ENCODE results near the gene TNIP1.

Gene TNIP1

GRCh38 chr5:151110992-151111391, 30.2 kb upstream of the TNIP1 start:
- TF ChIP-seq CTCF (IDR thresholded peaks at IDR 0.05; ENCODE audit: low read depth, low read length, poor library complexity, severe bottlenecking), result no peak
- no peak for TF ChIP-seq EZH2phosphoT487 (IDR thresholded peaks at IDR 0.05; ENCODE audit: borderline replicate concordance, low read length)
- H3F3A ChIP-seq (ENCODE audit: control insufficient read depth, insufficient read depth), result no peaks in the 10 kb centered on the region
- no peaks in the 10 kb centered on the region for H3K9me2 ChIP-seq (replicated peaks; ENCODE audit: control insufficient read depth, low read length)
- no peaks in the 10 kb centered on the region for H3K9me3 ChIP-seq (ENCODE audit: control insufficient read depth, insufficient read depth, low read length)
- peaks cover 17% of the 10 kb centered on the region for H3K4me1 ChIP-seq (ENCODE audit: control insufficient read depth, low read length)
- H3K27ac ChIP-seq (ENCODE audit: low read depth, low read length), result no peak overlapping the region
- H3K36me3 ChIP-seq (ENCODE audit: control insufficient read depth, low read length), result no peaks in the 10 kb centered on the region
- no peaks in the 10 kb centered on the region for H3K79me2 ChIP-seq (ENCODE audit: control insufficient read depth, low read length)
- H3K27me3 ChIP-seq (ENCODE audit: control insufficient read depth, low read length), result no peaks in the 10 kb centered on the region
- H3K4me2 ChIP-seq (ENCODE audit: low read length), result peak overlapping the region; percentile 51
- no peaks in the 10 kb centered on the region for H4K20me1 ChIP-seq (ENCODE audit: control insufficient read depth, insufficient read depth, low read depth, low read length)
- no peak overlapping the region for H3K4me3 ChIP-seq (ENCODE audit: low read length)

DNA sequence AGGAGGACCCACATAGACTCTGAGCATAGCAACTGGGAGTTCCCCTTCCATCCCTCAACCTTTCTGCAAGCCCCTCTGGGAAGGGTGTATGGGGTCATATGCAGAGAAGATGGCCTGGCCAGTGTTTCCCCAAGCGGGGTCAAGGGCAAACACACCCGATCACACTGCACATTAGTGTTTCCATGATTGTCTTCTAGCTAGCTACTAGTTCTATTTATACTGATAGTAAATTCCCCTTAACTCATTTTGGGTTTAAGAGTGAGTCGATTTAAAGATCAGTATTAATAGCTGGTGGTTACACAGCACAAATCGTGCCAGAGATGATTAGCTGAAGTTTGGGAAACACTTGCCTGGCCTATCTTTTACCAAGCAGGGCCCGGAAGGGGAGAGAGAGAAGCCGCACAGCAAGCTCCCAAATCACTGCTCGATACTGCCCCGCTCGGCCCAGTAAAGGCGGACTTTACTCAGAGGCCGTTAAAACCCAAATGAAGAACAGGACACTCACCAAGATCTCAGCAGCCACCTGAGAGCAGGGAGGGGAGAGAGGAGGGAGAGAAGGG, 29.4 kb upstream of the TNIP1 start:
- TF ChIP-seq EZH2phosphoT487 (IDR thresholded peaks at IDR 0.05; ENCODE audit: borderline replicate concordance, low read length) (no peak), CTCF (IDR thresholded peaks at IDR 0.05; ENCODE audit: low read depth, low read length, poor library complexity, severe bottlenecking) (no peak)
- no peaks in the 10 kb centered on the region for H3F3A ChIP-seq (ENCODE audit: control insufficient read depth, insufficient read depth)
- H3K4me1 ChIP-seq (ENCODE audit: control insufficient read depth, low read length), result peaks cover 17% of the 10 kb centered on the region
- no peaks in the 10 kb centered on the region for H3K36me3 ChIP-seq (ENCODE audit: control insufficient read depth, low read length)
- no peaks in the 10 kb centered on the region for H3K27me3 ChIP-seq (ENCODE audit: control insufficient read depth, low read length)
- H3K4me3 ChIP-seq (ENCODE audit: low read length), result no peak overlapping the region
- H3K4me2 ChIP-seq (ENCODE audit: low read length), result peak overlapping the region; percentile 51; the same call in 1 of the 2 replicates
- no peaks in the 10 kb centered on the region for H3K9me3 ChIP-seq (ENCODE audit: control insufficient read depth, insufficient read depth, low read length)
- no peaks in the 10 kb centered on the region for H3K9me2 ChIP-seq (replicated peaks; ENCODE audit: control insufficient read depth, low read length)
- H3K27ac ChIP-seq (ENCODE audit: low read depth, low read length), result no peak overlapping the region
- no peaks in the 10 kb centered on the region for H3K79me2 ChIP-seq (ENCODE audit: control insufficient read depth, low read length)
- H4K20me1 ChIP-seq (ENCODE audit: control insufficient read depth, insufficient read depth, low read depth, low read length), result no peaks in the 10 kb centered on the region

DNA sequence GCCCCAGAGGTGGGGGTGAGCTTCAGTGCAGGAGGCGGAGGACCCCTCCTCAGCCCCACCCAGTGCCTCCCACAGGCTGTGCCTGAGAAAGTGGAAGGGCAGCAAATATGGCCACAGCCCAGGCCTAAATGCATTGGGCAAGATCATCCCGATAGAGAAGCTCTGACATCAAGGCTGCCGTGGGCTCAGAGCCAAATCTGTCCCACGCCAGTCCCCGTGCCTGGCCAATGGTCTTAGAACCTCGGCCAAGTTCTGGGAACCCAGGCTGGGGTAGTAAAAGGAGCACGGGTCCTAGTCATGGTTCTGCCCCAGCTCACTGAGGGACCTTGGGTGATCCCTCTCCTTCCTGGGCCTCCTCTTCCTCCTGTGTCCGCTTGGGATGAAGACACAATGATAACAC, 27.7 kb upstream of the TNIP1 start:
- no peaks in the 10 kb centered on the region for H3K9me2 ChIP-seq (replicated peaks; ENCODE audit: control insufficient read depth, low read length)
- H3K27ac ChIP-seq (ENCODE audit: low read depth, low read length), result no peak overlapping the region
- no peak overlapping the region for H3K4me3 ChIP-seq (ENCODE audit: low read length)
- peaks cover 17% of the 10 kb centered on the region for H3K4me1 ChIP-seq (ENCODE audit: control insufficient read depth, low read length)
- H3F3A ChIP-seq (ENCODE audit: control insufficient read depth, insufficient read depth), result no peaks in the 10 kb centered on the region
- no peaks in the 10 kb centered on the region for H4K20me1 ChIP-seq (ENCODE audit: control insufficient read depth, insufficient read depth, low read depth, low read length)
- TF ChIP-seq EZH2phosphoT487 (IDR thresholded peaks at IDR 0.05; ENCODE audit: borderline replicate concordance, low read length) (no peak), CTCF (IDR thresholded peaks at IDR 0.05; ENCODE audit: low read depth, low read length, poor library complexity, severe bottlenecking) (no peak)
- H3K27me3 ChIP-seq (ENCODE audit: control insufficient read depth, low read length), result no peaks in the 10 kb centered on the region
- H3K4me2 ChIP-seq (ENCODE audit: low read length), result no peak overlapping the region
- H3K9me3 ChIP-seq (ENCODE audit: control insufficient read depth, insufficient read depth, low read length), result no peaks in the 10 kb centered on the region
- no peaks in the 10 kb centered on the region for H3K36me3 ChIP-seq (ENCODE audit: control insufficient read depth, low read length)
- H3K79me2 ChIP-seq (ENCODE audit: control insufficient read depth, low read length), result no peaks in the 10 kb centered on the region

All from DOHH2 (cell line).